Ammon's horn (tissue), 1 donor: Measurements from ENCODE around the gene CLEC18B.
"Not testable (repeated sequence)": the region's sequence is repeated elsewhere in the genome, so short reads cannot be mapped to it uniquely, and the experiment has no call there.

Experiments
- DNase-seq: peaks from one replicate; pipeline ENCODE4 v3.0.0-alpha.2; 2016; ENCODE audit warnings: low spot score

Gene CLEC18B

GRCh38 chr16:74406600-74407361 lies 14.5 kb downstream of the CLEC18B start:
- DNase-seq, result not testable (repeated sequence)

GRCh38 chr16:74404148-74404933 lies 16.9 kb downstream of the CLEC18B start:
- DNase-seq, result not testable (repeated sequence)

GRCh38 chr16:74400238-74400637 lies 21.0 kb downstream of the CLEC18B start:
- not testable (repeated sequence) for DNase-seq

GRCh38 chr16:74398212-74398895 lies 22.9 kb downstream of the CLEC18B start:
- DNase-seq, result not testable (repeated sequence)

- peak; percentile 6 for DNase-seq
Measured at GRCh38 chr16:74396521-74397017, 24.7 kb downstream of the CLEC18B start.

- DNase-seq, result not testable (repeated sequence)
Measured at GRCh38 chr16:74394604-74395003, 26.7 kb downstream of the CLEC18B start.

- DNase-seq, result not testable (repeated sequence)
Measured at GRCh38 chr16:74394131-74394530, 27.1 kb downstream of the CLEC18B start.

GRCh38 chr16:74391454-74392050 lies 29.7 kb downstream of the CLEC18B start:
- not testable (repeated sequence) for DNase-seq

GRCh38 chr16:74382339-74383034 lies 38.8 kb downstream of the CLEC18B start:
- DNase-seq, result not testable (repeated sequence)

GRCh38 chr16:74373847-74374184 lies 47.5 kb downstream of the CLEC18B start:
- DNase-seq, result not testable (repeated sequence)

GRCh38 chr16:74372953-74373846 lies 48.1 kb downstream of the CLEC18B start:
- no peak for DNase-seq

GRCh38 chr16:74372369-74372768 lies 48.9 kb downstream of the CLEC18B start:
- DNase-seq, result no peak

GRCh38 chr16:74370338-74371135 lies 50.7 kb downstream of the CLEC18B start:
- not testable (repeated sequence) for DNase-seq

- peak; percentile 87 for DNase-seq
Measured at GRCh38 chr16:74368002-74368911, 53.0 kb downstream of the CLEC18B start.

GRCh38 chr16:74367469-74368001 lies 53.7 kb downstream of the CLEC18B start:
- peak; percentile 21 for DNase-seq

- not testable (repeated sequence) for DNase-seq
Measured at GRCh38 chr16:74361646-74362610, 59.4 kb downstream of the CLEC18B start.
